KMS-11 (cell line): ENCODE results near the gene PDE3A.

Experiments
- H2AFZ ChIP-seq: fragments of 200-600 bp; sonication (generic); 2 replicates; pipeline ENCODE4 v1.6.1; 2016; ENCODE audit warnings: antibody characterized with exemption, mixed run types, low read depth
- H3K27ac ChIP-seq: fragments of 200-600 bp; sonication (generic); 2 replicates; pipeline ENCODE4 v1.6.1; 2016; ENCODE audit warnings: mild to moderate bottlenecking, mixed run types
- H3K27me3 ChIP-seq: fragments of 200-600 bp; sonication (generic); 2 replicates; pipeline ENCODE4 v1.6.1; 2017; ENCODE audit warnings: mild to moderate bottlenecking, low read depth, mixed run types, moderate library complexity; ENCODE audit not compliant: insufficient read depth
- H3K36me3 ChIP-seq: fragments of 200-600 bp; sonication (generic); 2 replicates; pipeline ENCODE4 v1.6.1; 2017; ENCODE audit warnings: mild to moderate bottlenecking, mixed run types; ENCODE audit not compliant: insufficient read depth
- H3K4me1 ChIP-seq: fragments of 200-600 bp; sonication (generic); 2 replicates; pipeline ENCODE4 v1.6.1; 2016; ENCODE audit warnings: mild to moderate bottlenecking, low read depth, mixed run types; ENCODE audit not compliant: poor library complexity, severe bottlenecking
- H3K4me2 ChIP-seq: fragments of 200-600 bp; sonication (generic); 2 replicates; pipeline ENCODE4 v1.7.0; 2016; ENCODE audit warnings: mild to moderate bottlenecking, mixed run types
- H3K4me3 ChIP-seq: fragments of 200-600 bp; sonication (generic); IDR thresholded peaks from 2 replicates; pipeline ENCODE4 v1.6.1; 2017; ENCODE audit warnings: low read depth, low read length, mixed read lengths; ENCODE audit not compliant: insufficient read depth
- H3K79me2 ChIP-seq: fragments of 200-600 bp; sonication (generic); 2 replicates; pipeline ENCODE4 v1.6.1; 2016; ENCODE audit warnings: low read depth, mixed run types; ENCODE audit not compliant: insufficient read depth
- H3K9ac ChIP-seq: fragments of 200-600 bp; sonication (generic); 2 replicates; pipeline ENCODE4 v1.6.1; 2016; ENCODE audit warnings: mild to moderate bottlenecking, mixed run types
- H4K20me1 ChIP-seq: fragments of 200-600 bp; sonication (generic); 2 replicates; pipeline ENCODE4 v1.6.1; 2016; ENCODE audit warnings: mild to moderate bottlenecking, mixed run types; ENCODE audit not compliant: insufficient read depth
- TF ChIP-seq, protein P1 (sequence below): fragments of 200-600 bp; sonication (generic); conservative IDR thresholded peaks from 2 replicates; pipeline ENCODE4 v1.6.1; 2017; ENCODE audit warnings: low read depth, mild to moderate bottlenecking, antibody characterized with exemption, low read length, moderate library complexity, mixed read lengths

PDE3A gene

DNA sequence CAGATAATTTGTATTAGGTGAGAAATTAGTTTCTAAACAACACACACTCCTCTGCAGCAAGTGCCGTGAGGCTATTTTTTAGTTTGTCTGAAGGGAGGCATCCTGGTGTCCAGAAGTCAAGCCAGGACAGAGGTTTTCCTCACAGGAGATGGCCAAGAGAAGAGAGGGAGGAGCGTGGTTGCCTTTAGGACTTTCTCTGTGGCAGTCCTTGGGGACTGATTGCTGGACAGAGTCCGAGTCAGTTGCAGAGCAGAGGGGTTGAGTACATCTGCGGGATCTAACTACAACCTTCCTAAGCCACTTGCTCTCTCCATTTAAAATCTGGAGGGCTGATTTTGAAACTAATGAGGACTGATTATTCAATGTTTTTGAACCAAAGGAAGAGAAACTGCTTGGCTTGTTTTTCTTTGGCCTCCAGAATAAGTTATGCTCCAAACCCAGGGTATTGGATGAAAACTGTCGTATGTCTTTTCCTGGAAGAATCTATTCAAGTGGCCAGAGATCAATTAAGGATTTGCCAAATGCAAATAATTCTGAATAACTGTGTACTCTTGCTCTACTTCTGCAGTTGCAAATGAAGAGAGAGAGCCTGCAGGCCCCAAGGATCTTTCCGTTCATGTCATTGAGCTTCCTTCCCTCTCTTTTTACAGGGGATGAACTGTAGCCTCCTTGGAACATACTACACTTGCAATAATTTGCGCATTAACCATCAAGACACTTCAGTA is 328.0 kb downstream of the PDE3A start:
- Histone ChIP-seq H3K36me3 (no peaks in the 10 kb centered on the region), H3K27me3 (no peaks in the 10 kb centered on the region), H3K27ac (no peak overlapping the region), H3K9ac (no peak overlapping the region), H4K20me1 (no peaks in the 10 kb centered on the region), H2AFZ (no peak overlapping the region), H3K4me3 (no peak overlapping the region), H3K4me1 (no peaks in the 10 kb centered on the region), H3K4me2 (no peak overlapping the region), H3K79me2 (no peaks in the 10 kb centered on the region)
- TF ChIP-seq, protein P1, sequence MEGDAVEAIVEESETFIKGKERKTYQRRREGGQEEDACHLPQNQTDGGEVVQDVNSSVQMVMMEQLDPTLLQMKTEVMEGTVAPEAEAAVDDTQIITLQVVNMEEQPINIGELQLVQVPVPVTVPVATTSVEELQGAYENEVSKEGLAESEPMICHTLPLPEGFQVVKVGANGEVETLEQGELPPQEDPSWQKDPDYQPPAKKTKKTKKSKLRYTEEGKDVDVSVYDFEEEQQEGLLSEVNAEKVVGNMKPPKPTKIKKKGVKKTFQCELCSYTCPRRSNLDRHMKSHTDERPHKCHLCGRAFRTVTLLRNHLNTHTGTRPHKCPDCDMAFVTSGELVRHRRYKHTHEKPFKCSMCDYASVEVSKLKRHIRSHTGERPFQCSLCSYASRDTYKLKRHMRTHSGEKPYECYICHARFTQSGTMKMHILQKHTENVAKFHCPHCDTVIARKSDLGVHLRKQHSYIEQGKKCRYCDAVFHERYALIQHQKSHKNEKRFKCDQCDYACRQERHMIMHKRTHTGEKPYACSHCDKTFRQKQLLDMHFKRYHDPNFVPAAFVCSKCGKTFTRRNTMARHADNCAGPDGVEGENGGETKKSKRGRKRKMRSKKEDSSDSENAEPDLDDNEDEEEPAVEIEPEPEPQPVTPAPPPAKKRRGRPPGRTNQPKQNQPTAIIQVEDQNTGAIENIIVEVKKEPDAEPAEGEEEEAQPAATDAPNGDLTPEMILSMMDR, result no peak

DNA sequence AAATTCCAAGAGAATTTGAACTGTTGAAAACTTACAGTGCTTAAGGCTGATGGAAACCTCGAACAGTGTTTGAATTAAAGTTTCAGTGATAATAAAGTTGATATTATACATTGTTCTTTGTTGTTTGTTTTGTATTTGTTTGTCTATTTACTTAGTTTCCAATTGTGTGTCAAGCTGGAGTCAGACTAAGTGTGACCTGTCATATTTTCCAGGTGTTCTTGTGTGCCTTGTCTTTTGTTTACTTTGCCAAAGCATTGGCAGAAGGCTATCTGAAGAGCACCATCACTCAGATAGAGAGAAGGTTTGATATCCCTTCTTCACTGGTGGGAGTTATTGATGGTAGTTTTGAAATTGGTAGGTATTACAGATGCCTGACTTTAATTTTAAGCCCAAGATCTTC is 332.8 kb downstream of the PDE3A start:
- TF ChIP-seq, protein P1, result no peak
- no peaks in the 10 kb centered on the region for H3K4me1 ChIP-seq

DNA sequence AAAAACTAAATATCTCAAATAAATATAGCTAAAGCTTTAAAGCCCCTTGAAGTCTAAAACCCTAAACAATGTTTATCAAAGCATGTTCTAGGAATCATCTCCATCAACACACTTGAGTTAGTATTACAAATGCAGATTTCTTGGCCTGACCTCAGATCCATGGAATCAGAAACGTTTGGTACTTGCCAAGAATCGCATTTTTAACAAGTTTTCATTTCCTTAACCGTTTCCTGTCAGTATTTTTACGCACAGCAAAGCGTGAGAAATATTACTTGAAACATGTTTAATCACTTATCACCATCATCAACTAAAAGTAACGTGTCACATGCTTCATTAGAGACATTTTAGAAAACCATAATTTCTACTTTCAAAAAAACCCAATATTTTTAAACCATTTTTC is 336.5 kb downstream of the PDE3A start:
- Histone ChIP-seq H3K79me2 (no peaks in the 10 kb centered on the region), H3K36me3 (no peaks in the 10 kb centered on the region), H2AFZ (no peak overlapping the region), H3K4me2 (no peak overlapping the region), H3K27ac (no peak overlapping the region), H3K4me1 (no peaks in the 10 kb centered on the region), H3K27me3 (no peaks in the 10 kb centered on the region), H4K20me1 (no peaks in the 10 kb centered on the region), H3K9ac (no peak overlapping the region), H3K4me3 (no peak overlapping the region)
- TF ChIP-seq, protein P1, result no peak

More for the DNA sequence above, 332.8 kb downstream of the PDE3A start:
- Histone ChIP-seq H4K20me1 (no peaks in the 10 kb centered on the region), H3K27ac (no peak overlapping the region), H3K4me2 (no peak overlapping the region), H3K4me3 (no peak overlapping the region), H3K79me2 (no peaks in the 10 kb centered on the region), H3K27me3 (no peaks in the 10 kb centered on the region), H2AFZ (no peak overlapping the region), H3K36me3 (no peaks in the 10 kb centered on the region), H3K9ac (no peak overlapping the region)

DNA sequence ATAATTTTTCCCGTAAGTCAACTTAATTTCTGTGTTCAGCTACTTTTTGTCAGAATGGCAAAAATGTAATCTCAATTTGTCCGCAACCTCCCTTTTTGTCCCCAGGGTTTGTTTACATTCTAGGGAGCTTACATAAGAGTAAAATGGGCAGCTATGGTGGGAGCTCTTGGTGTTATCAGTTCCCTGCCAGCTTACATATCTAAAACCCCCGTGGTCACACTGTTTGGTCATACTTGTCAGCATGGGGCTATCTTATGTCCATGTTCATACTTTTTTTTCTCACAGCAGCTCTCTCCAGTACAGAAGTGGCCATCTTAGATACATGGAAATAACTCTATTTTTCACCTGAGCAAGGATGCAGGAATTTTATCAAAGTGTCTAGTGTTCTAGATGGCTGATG is 343.5 kb downstream of the PDE3A start:
- H3K79me2 ChIP-seq, result no peaks in the 10 kb centered on the region
- no peak overlapping the region for H2AFZ ChIP-seq
- no peaks in the 10 kb centered on the region for H4K20me1 ChIP-seq
- H3K9ac ChIP-seq, result no peak overlapping the region
- no peaks in the 10 kb centered on the region for H3K36me3 ChIP-seq
- no peaks in the 10 kb centered on the region for H3K4me1 ChIP-seq
- H3K27me3 ChIP-seq, result no peaks in the 10 kb centered on the region
- TF ChIP-seq, protein P1, result no peak
- H3K4me2 ChIP-seq, result no peak overlapping the region
- no peak overlapping the region for H3K4me3 ChIP-seq
- H3K27ac ChIP-seq, result no peak overlapping the region
